Measurements from ENCODE around the gene C18orf32.
"Not testable (repeated sequence)": the region's sequence is repeated elsewhere in the genome, so short reads cannot be mapped to it uniquely, and the experiment has no call there.

Gene C18orf32

GRCh38 chr18:49515516-49515915, 28.5 kb upstream of the C18orf32 start:
- no peak overlapping the region for H3K4me3 Mint-ChIP-seq
- no peak for DNase-seq (ENCODE audit: low spot score)
- H3K9me3 Mint-ChIP-seq = no peaks in the 10 kb centered on the region
- H3K36me3 Mint-ChIP-seq (ENCODE audit: low read depth) = no peaks in the 10 kb centered on the region
- peaks cover 8% of the 10 kb centered on the region for H3K27me3 Mint-ChIP-seq (ENCODE audit: low read depth)
- no peak overlapping the region for H3K27ac Mint-ChIP-seq
- no peaks in the 10 kb centered on the region for H3K4me1 Mint-ChIP-seq (ENCODE audit: low read depth)

- H3K4me1 Mint-ChIP-seq (ENCODE audit: low read depth); H3K36me3 Mint-ChIP-seq (ENCODE audit: low read depth); H3K27ac Mint-ChIP-seq; H3K27me3 Mint-ChIP-seq (ENCODE audit: low read depth); H3K4me3 Mint-ChIP-seq; H3K9me3 Mint-ChIP-seq; DNase-seq (ENCODE audit: low spot score): not testable (repeated sequence)
Measured at GRCh38 chr18:49515003-49515402, 28.0 kb upstream of the C18orf32 start.

- no peak for DNase-seq (ENCODE audit: low spot score)
- H3K36me3 Mint-ChIP-seq (ENCODE audit: low read depth) = no peaks in the 10 kb centered on the region
- H3K4me3 Mint-ChIP-seq = no peak overlapping the region
- no peak overlapping the region for H3K27ac Mint-ChIP-seq
- no peaks in the 10 kb centered on the region for H3K4me1 Mint-ChIP-seq (ENCODE audit: low read depth)
- no peaks in the 10 kb centered on the region for H3K9me3 Mint-ChIP-seq
- peaks cover 8% of the 10 kb centered on the region for H3K27me3 Mint-ChIP-seq (ENCODE audit: low read depth)
Measured at GRCh38 chr18:49514577-49514976, 27.5 kb upstream of the C18orf32 start.

DNA sequence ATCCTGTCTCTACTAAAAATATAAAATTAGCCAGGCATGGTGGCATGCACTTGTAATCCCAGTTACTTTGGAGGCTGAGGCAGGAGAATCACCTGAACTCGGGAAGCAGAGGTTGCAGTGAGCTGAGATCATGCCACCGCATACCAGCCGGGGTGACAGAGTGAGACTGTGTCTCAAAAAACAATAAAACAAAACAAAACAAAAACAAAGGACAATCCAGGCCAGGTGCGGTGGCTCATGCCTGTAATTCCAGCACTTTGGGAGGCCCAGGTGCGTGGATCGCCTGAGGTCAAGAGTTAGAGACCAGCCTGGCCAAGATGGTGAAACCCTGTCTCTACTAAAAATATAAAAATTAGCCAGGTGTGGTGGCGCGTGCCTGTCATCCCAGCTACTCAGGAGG, 25.8 kb upstream of the C18orf32 start:
- H3K36me3 Mint-ChIP-seq (ENCODE audit: low read depth); H3K4me1 Mint-ChIP-seq (ENCODE audit: low read depth); H3K9me3 Mint-ChIP-seq; H3K27ac Mint-ChIP-seq; H3K4me3 Mint-ChIP-seq; DNase-seq (ENCODE audit: low spot score); H3K27me3 Mint-ChIP-seq (ENCODE audit: low read depth): not testable (repeated sequence)

- H3K36me3 Mint-ChIP-seq (ENCODE audit: low read depth) = no peaks in the 10 kb centered on the region
- no peaks in the 10 kb centered on the region for H3K4me1 Mint-ChIP-seq (ENCODE audit: low read depth)
- no peak overlapping the region for H3K4me3 Mint-ChIP-seq
- no peak overlapping the region for H3K27ac Mint-ChIP-seq
- H3K27me3 Mint-ChIP-seq (ENCODE audit: low read depth) = peaks cover 16% of the 10 kb centered on the region
- peak; percentile 9 for DNase-seq (ENCODE audit: low spot score)
- H3K9me3 Mint-ChIP-seq = no peaks in the 10 kb centered on the region
Measured at GRCh38 chr18:49510393-49511115, 23.5 kb upstream of the C18orf32 start.

DNA sequence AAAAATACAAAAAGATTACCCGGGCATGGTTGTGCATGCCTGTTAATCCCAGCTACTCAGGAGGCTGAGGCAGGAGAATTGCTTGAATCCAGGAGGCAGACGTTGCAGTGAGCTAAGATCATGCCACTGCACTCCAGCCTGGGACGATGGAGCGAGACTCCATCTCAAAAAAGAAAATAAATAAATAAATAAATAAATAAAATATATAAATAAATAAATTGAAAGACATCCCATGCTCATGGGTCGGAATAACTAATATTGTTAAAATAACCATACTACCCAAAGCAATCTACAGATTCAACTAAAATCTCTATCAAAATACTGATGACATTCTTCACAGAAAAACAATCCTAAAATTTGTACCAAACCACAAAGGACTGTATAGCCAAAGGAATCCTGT, 19.4 kb upstream of the C18orf32 start:
- H3K9me3 Mint-ChIP-seq; H3K27ac Mint-ChIP-seq; DNase-seq (ENCODE audit: low spot score); H3K4me1 Mint-ChIP-seq (ENCODE audit: low read depth); H3K4me3 Mint-ChIP-seq; H3K36me3 Mint-ChIP-seq (ENCODE audit: low read depth): not testable (repeated sequence)
- peaks cover 16% of the 10 kb centered on the region for H3K27me3 Mint-ChIP-seq (ENCODE audit: low read depth)

DNA sequence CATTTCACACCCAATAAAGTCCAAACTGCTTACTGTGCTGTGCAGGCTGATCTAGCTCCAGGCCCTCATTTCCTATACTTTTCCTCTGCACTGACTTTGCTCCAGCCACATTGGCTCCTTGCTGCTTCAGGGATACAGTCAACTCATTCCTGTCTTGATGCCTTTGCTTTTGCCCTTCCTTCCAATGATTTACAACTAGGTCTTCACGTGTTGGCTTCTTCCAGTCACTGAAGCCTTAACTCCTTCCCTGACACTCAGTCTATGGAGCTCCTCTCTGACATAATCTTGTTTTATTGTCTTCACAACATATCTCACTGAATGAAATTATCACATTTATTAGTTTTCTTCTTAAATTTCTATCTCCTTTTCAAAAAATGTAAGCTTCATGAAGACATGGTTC, 16.9 kb upstream of the C18orf32 start:
- no peak for DNase-seq (ENCODE audit: low spot score)
- Mint-ChIP-seq H3K9me3 (no peaks in the 10 kb centered on the region), H3K27ac (no peak overlapping the region), H3K4me3 (no peak overlapping the region), H3K27me3 (ENCODE audit: low read depth) (peaks cover 27% of the 10 kb centered on the region), H3K4me1 (ENCODE audit: low read depth) (no peaks in the 10 kb centered on the region), H3K36me3 (ENCODE audit: low read depth) (no peaks in the 10 kb centered on the region)

DNA sequence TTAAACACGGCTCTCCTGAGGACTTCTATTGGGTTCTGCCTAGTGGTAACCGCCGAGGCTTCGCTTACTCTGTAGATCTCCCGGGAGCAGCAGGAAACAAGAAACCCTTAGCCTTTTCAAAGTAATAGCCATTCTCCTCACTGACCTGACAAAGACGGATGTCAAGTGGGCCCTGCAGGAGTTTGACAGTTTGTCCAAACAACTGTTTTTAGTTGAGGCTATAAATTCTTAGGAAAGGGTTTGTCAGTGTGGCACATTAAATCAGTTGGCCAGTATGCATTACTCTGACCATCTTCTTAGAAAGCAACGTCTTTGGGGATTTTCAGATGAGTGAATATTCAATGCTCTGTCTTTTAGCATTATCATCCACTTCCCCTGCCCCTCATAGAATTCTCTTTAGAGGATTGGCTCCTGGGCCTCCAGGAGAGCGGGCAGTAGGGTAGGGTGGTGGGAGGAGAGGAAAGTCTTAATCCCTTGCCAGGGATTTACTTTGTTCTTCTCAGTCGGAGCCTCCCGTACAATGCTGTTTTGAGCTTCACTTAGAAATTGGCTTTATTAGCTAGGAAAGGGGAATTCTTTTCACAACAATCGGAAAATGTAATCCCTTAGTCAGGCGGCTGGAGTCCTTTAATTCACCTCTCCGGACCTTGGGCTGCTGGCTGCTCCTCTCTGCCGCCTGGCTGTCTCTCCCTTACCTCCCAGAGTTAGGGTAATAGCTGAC, 13.3 kb upstream of the C18orf32 start:
- H3K9me3 Mint-ChIP-seq = no peaks in the 10 kb centered on the region
- no peak overlapping the region for H3K27ac Mint-ChIP-seq
- no peaks in the 10 kb centered on the region for H3K36me3 Mint-ChIP-seq (ENCODE audit: low read depth)

GRCh38 chr18:49499046-49499637, 12.1 kb upstream of the C18orf32 start:
- peaks cover 27% of the 10 kb centered on the region for H3K27me3 Mint-ChIP-seq (ENCODE audit: low read depth)
- H3K4me3 Mint-ChIP-seq = no peak overlapping the region
- H3K36me3 Mint-ChIP-seq (ENCODE audit: low read depth) = no peaks in the 10 kb centered on the region
- no peaks in the 10 kb centered on the region for H3K4me1 Mint-ChIP-seq (ENCODE audit: low read depth)
- DNase-seq (ENCODE audit: low spot score) = no peak
- H3K27ac Mint-ChIP-seq = no peak overlapping the region
- no peaks in the 10 kb centered on the region for H3K9me3 Mint-ChIP-seq

More for the DNA sequence above, 13.3 kb upstream of the C18orf32 start:
- Mint-ChIP-seq H3K4me1 (ENCODE audit: low read depth) (no peaks in the 10 kb centered on the region), H3K4me3 (no peak overlapping the region), H3K27me3 (ENCODE audit: low read depth) (peaks cover 23% of the 10 kb centered on the region)
- DNase-seq (ENCODE audit: low spot score) = no peak

DNA sequence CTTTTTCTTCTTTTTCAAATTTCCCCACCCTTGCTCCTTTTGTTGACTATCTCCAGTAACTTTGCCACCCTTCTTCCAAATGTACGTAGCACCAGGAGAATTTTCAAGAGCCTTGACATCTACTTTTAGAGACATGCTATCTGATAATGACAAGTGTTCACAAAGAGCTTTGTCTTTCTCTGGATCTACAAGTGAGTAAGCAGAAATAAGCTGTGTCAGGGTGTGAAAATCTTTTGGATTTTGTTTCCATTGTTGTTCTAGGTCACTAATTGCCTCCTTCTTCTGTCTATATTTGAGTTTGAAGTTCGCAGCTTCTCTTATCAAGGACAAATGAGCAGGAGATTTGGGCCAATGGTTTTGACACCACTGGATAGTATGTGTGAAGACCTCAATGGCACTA, 8.4 kb upstream of the C18orf32 start:
- peaks cover 17% of the 10 kb centered on the region for H3K4me1 Mint-ChIP-seq (ENCODE audit: low read depth)
- H3K36me3 Mint-ChIP-seq (ENCODE audit: low read depth) = peaks cover 17% of the 10 kb centered on the region
- H3K9me3 Mint-ChIP-seq = no peaks in the 10 kb centered on the region
- no peak for DNase-seq (ENCODE audit: low spot score)
- no peak overlapping the region for H3K4me3 Mint-ChIP-seq
- peaks cover 21% of the 10 kb centered on the region for H3K27me3 Mint-ChIP-seq (ENCODE audit: low read depth)
- H3K27ac Mint-ChIP-seq = no peak overlapping the region

GRCh38 chr18:49495076-49495475, 8.0 kb upstream of the C18orf32 start:
- Mint-ChIP-seq H3K9me3 (no peaks in the 10 kb centered on the region), H3K27me3 (ENCODE audit: low read depth) (peaks cover 17% of the 10 kb centered on the region), H3K36me3 (ENCODE audit: low read depth) (peaks cover 22% of the 10 kb centered on the region), H3K27ac (no peak overlapping the region), H3K4me3 (no peak overlapping the region), H3K4me1 (ENCODE audit: low read depth) (peaks cover 21% of the 10 kb centered on the region)
- no peak for DNase-seq (ENCODE audit: low spot score)

- Mint-ChIP-seq H3K36me3 (ENCODE audit: low read depth) (peaks cover 26% of the 10 kb centered on the region), H3K4me3 (no peak overlapping the region), H3K27ac (no peak overlapping the region)
Measured at GRCh38 chr18:49494660-49495059, 7.6 kb upstream of the C18orf32 start.

GRCh38 chr18:49492694-49493033, 5.6 kb upstream of the C18orf32 start:
- Mint-ChIP-seq H3K27me3 (ENCODE audit: low read depth) (peaks cover 8% of the 10 kb centered on the region), H3K4me1 (ENCODE audit: low read depth) (peaks cover 37% of the 10 kb centered on the region), H3K36me3 (ENCODE audit: low read depth) (peaks cover 44% of the 10 kb centered on the region), H3K9me3 (no peaks in the 10 kb centered on the region), H3K4me3 (peak overlapping the region; percentile 99), H3K27ac (no peak overlapping the region)
- DNase-seq (ENCODE audit: low spot score) = no peak

More at GRCh38 chr18:49494660-49495059, 7.6 kb upstream of the C18orf32 start:
- Mint-ChIP-seq H3K27me3 (ENCODE audit: low read depth) (peaks cover 16% of the 10 kb centered on the region), H3K4me1 (ENCODE audit: low read depth) (peaks cover 23% of the 10 kb centered on the region), H3K9me3 (no peaks in the 10 kb centered on the region)
- DNase-seq (ENCODE audit: low spot score) = no peak

DNA sequence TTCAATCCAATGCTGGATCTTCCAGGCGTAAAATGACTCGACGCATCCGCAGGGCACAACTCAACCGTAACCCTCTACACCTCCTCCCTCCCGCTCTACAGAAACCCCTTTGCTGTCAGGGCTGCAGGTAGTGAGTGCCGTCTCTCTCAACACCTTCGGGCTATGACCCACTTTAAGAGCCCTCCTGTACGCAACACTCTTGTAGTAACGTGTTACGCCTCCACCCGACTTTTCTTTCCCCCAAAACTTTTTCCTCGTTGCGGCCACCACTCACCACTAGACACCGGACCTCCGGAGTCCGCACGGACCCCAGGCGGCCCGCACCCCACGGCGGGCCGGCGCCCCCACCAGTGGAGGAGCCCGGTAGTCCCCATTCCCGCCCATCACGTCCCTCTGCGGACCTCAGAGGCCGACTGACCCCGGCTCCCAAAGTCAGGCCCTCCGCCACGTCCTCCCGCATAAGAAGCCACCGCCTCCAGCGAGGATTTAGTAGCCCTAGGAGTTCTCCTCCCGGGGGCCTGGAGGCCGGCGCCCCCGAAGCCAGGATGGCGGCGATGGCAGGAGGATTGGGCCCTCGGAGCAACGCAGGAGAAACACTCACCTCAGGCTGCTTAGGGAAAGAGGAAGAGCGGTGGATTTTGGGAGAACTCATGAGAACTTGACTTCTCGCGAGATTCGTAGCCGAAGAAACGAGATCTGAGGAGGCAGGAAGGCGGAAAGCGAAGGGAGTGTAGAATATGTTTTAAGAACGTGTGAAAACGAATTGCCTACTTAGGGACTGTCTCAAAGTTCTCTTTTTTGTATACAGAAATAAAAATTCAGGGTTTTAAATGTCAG, 5.0 kb upstream of the C18orf32 start, which contains the start of gene RPL17:
Gene RPL17 (minus strand): TSS at position 609 of the 837 bp plus-strand sequence.
- Mint-ChIP-seq H3K4me3 (peak within 1 kb of the TSS; percentile 99), H3K4me1 (ENCODE audit: low read depth) (peaks cover 41% of the 10 kb centered on the region), H3K9me3 (no peaks in the 10 kb centered on the region), H3K27me3 (ENCODE audit: low read depth) (peaks cover 8% of the 10 kb centered on the region), H3K36me3 (ENCODE audit: low read depth) (peaks cover 49% of the 10 kb centered on the region), H3K27ac (peak within 1 kb of the TSS; percentile 99)
- DNase-seq (ENCODE audit: low spot score) = peak; percentile 82

Data from T-helper 2 cell treated with Interferon-gamma antibody and Interleukin-4, amounts not matched to agents 5 μg/mL and 100 μg/mL, for 36 hours (primary cell).